ENCODE measurements around the gene WDR26.

DNA sequence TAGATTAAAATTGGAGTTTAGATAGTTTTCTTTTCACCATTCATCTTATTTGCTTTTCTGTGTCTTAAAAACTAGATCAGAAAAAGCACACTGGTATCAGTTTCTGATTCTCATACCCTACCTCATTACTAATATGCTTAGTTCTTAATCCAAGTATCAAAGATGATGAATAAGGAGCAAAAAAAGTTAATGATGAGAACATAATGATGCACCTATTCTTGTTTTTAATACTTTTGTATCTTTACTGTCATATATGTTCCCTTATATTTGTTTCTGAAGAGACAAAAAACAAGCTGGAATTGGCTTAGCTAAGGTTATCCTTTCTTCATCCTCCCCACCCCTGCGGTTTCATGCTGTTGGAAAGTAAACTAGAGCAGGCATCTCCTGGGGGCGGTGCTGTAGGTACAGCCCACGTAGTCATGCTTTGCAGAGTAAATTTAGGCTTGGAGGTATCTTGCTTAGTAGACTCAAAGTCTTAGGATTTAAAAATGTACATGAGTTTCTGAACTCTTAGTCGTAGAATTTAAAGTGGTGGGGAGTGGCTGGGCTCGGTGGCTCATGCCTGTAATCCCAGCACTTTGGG is 61.5 kb downstream of the WDR26 start:
- TF ChIP-seq, protein P1, sequence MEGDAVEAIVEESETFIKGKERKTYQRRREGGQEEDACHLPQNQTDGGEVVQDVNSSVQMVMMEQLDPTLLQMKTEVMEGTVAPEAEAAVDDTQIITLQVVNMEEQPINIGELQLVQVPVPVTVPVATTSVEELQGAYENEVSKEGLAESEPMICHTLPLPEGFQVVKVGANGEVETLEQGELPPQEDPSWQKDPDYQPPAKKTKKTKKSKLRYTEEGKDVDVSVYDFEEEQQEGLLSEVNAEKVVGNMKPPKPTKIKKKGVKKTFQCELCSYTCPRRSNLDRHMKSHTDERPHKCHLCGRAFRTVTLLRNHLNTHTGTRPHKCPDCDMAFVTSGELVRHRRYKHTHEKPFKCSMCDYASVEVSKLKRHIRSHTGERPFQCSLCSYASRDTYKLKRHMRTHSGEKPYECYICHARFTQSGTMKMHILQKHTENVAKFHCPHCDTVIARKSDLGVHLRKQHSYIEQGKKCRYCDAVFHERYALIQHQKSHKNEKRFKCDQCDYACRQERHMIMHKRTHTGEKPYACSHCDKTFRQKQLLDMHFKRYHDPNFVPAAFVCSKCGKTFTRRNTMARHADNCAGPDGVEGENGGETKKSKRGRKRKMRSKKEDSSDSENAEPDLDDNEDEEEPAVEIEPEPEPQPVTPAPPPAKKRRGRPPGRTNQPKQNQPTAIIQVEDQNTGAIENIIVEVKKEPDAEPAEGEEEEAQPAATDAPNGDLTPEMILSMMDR (IDR thresholded peaks at IDR 0.05; ENCODE audit: borderline replicate concordance, extremely low read depth, low read length, poor library complexity, severe bottlenecking): no peak
- no peak for TF ChIP-seq EZH2 (IDR thresholded peaks at IDR 0.05; ENCODE audit: borderline replicate concordance, low read depth, low read length, severe bottlenecking)
